ENCODE measurements around the gene STK32C.

The STK32C gene

GRCh38 chr10:132233501-132234085, 74.2 kb downstream of the STK32C start:
- Histone ChIP-seq H3K4me3 (replicated peaks; ENCODE audit: insufficient read depth, low read length) (no peak overlapping the region), H3K27ac (replicated peaks) (no peak overlapping the region), H3K27me3 (ENCODE audit: insufficient read depth, poor library complexity, severe bottlenecking) (peaks cover 4% of the 10 kb centered on the region)
- DNase-seq (ENCODE audit: low read depth in 1 of 2, low spot score in 1 of 2), result no peak
- TF ChIP-seq REST (IDR thresholded peaks at IDR 0.05; ENCODE audit: insufficient replicate concordance, low read depth), result no peak
- TF ChIP-seq GABPA (IDR thresholded peaks at IDR 0.05; ENCODE audit: low read depth), result no peak
- TF ChIP-seq POLR2AphosphoS5 (IDR thresholded peaks at IDR 0.05; ENCODE audit: low read depth), result no peak
- TF ChIP-seq, protein P1, sequence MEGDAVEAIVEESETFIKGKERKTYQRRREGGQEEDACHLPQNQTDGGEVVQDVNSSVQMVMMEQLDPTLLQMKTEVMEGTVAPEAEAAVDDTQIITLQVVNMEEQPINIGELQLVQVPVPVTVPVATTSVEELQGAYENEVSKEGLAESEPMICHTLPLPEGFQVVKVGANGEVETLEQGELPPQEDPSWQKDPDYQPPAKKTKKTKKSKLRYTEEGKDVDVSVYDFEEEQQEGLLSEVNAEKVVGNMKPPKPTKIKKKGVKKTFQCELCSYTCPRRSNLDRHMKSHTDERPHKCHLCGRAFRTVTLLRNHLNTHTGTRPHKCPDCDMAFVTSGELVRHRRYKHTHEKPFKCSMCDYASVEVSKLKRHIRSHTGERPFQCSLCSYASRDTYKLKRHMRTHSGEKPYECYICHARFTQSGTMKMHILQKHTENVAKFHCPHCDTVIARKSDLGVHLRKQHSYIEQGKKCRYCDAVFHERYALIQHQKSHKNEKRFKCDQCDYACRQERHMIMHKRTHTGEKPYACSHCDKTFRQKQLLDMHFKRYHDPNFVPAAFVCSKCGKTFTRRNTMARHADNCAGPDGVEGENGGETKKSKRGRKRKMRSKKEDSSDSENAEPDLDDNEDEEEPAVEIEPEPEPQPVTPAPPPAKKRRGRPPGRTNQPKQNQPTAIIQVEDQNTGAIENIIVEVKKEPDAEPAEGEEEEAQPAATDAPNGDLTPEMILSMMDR (IDR thresholded peaks at IDR 0.05; ENCODE audit: insufficient read depth, low read length), result no peak
- no peak for TF ChIP-seq SPI1 (IDR thresholded peaks at IDR 0.05; ENCODE audit: borderline replicate concordance, low read depth)

GRCh38 chr10:132232981-132233380, 74.8 kb downstream of the STK32C start:
- H3K4me3 ChIP-seq (replicated peaks; ENCODE audit: insufficient read depth, low read length), result no peak overlapping the region
- TF ChIP-seq, protein P1 (IDR thresholded peaks at IDR 0.05; ENCODE audit: insufficient read depth, low read length), result no peak
- no peak for TF ChIP-seq POLR2AphosphoS5 (IDR thresholded peaks at IDR 0.05; ENCODE audit: low read depth)
- no peak for TF ChIP-seq GABPA (IDR thresholded peaks at IDR 0.05; ENCODE audit: low read depth)
- TF ChIP-seq SPI1 (IDR thresholded peaks at IDR 0.05; ENCODE audit: borderline replicate concordance, low read depth), result no peak
- no peak for TF ChIP-seq REST (IDR thresholded peaks at IDR 0.05; ENCODE audit: insufficient replicate concordance, low read depth)
- no peak for DNase-seq (ENCODE audit: low read depth in 1 of 2, low spot score in 1 of 2)
- no peak overlapping the region for H3K27ac ChIP-seq (replicated peaks)
- H3K27me3 ChIP-seq (ENCODE audit: insufficient read depth, poor library complexity, severe bottlenecking), result peaks cover 3% of the 10 kb centered on the region

DNA sequence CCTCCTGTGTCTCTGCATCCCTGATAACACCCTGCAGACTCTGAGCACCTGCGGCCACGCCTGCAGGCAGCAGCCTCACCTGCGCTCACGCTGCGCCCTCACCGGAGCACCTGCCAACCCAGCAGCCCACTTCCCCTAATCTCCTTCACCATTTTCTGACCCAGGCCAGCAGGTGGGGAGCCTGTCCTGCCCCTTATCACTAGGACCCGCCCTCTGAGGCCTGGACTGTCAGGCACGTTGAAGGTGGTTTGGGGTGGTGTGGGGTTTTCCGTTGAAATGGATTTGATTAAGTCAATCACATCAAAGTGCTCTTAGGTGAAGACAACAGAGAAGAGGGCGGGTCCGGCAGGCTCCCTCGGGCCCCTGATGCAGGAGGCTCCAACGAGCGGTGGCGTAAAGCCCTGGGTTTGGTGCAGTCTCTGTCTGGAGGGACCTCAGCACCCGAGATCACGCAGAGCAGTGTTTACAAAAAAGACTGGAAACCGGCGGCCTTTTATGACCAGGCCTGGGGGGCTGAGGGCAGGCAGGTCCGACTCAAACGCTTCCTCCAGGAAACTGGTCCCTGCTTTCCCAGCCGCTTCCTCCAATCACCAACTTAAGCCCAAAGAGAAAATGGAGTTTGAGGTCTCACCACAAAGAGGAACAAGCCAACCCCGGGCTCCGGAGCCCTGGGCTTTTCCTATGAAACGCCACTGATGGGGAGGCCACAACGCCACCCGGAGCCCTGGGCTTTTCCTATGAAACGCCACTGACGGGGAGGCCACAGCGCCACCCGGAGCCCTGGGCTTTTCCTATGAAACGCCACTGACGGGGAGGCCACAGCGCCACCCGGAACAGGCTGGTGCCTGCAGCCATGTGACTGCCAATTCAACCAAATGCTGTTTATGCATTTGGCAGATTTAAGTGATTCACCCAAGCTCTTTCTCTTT, 75.5 kb downstream of the STK32C start:
- TF ChIP-seq REST (IDR thresholded peaks at IDR 0.05; ENCODE audit: insufficient replicate concordance, low read depth) (no peak), GABPA (IDR thresholded peaks at IDR 0.05; ENCODE audit: low read depth) (no peak; the same call in 1 of the 2 replicates), SPI1 (IDR thresholded peaks at IDR 0.05; ENCODE audit: borderline replicate concordance, low read depth) (peak; percentile 96), POLR2AphosphoS5 (IDR thresholded peaks at IDR 0.05; ENCODE audit: low read depth) (peak; percentile 35; the same call in 1 of the 2 replicates)
- TF ChIP-seq, protein P1 (IDR thresholded peaks at IDR 0.05; ENCODE audit: insufficient read depth, low read length), result no peak
- no peak overlapping the region for H3K27ac ChIP-seq (replicated peaks)
- peaks cover 3% of the 10 kb centered on the region for H3K27me3 ChIP-seq (ENCODE audit: insufficient read depth, poor library complexity, severe bottlenecking)
- no peak overlapping the region for H3K4me3 ChIP-seq (replicated peaks; ENCODE audit: insufficient read depth, low read length)
- DNase-seq (ENCODE audit: low read depth in 1 of 2, low spot score in 1 of 2), result peak; percentile 87 to 88
